CD14-positive monocyte (primary cell): ENCODE measurements around the gene IPO4. TPM values are rescaled to one million over a fixed set of nuclear protein-coding genes. Genes with fewer than 3 reads are reported as not detected.
A peak's percentile ranks its signal among the peaks of the same experiment; 100 is the strongest.

ENCODE experiments used
- DNase-seq, 3 donors: peaks; one replicate each; pipeline ENCODE4 v3.0.0-alpha.2; 2011 to 2022
- H2AFZ ChIP-seq: 2 replicates; pipeline ENCODE4 v1.6.0; 2012; ENCODE audit warnings: mild to moderate bottlenecking, low read depth, low read length, inconsistent platforms; ENCODE audit not compliant: insufficient read depth, poor library complexity, severe bottlenecking
- H3K27ac ChIP-seq, 2 donors: 1 replicate in 1 of 2; 2 replicates in 1 of 2; pipeline ENCODE4 v1.5.1; 2012 to 2013; ENCODE audit warnings: low read length in 2 of 2, control low read depth in 1 of 2, inconsistent platforms in 1 of 2, low read depth in 1 of 2, mild to moderate bottlenecking in 1 of 2
- H3K27me3 ChIP-seq, 2 donors: one replicate each; pipeline versions ENCODE4 v1.6.0 to v1.6.1; 2011 to 2013; ENCODE audit warnings: low read length in 2 of 2; ENCODE audit not compliant: control insufficient read depth in 2 of 2, insufficient read depth in 2 of 2
- H3K36me3 ChIP-seq, 2 donors: replicated peaks in 1 of 2; 1 replicate in 1 of 2; 2 replicates in 1 of 2; pipeline versions ENCODE4 v1.5.1 to v1.6.1; 2012 to 2013; ENCODE audit warnings: low read length in 2 of 2, control low read depth in 1 of 2, inconsistent platforms in 1 of 2, mild to moderate bottlenecking in 1 of 2; ENCODE audit not compliant: insufficient read depth in 2 of 2, control insufficient read depth in 1 of 2
- H3K4me1 ChIP-seq, 2 donors: 1 replicate in 1 of 2; 2 replicates in 1 of 2; pipeline versions ENCODE4 v1.5.1 to v1.6.1; 2012 to 2013; ENCODE audit warnings: low read length in 2 of 2, control low read depth in 1 of 2, inconsistent platforms in 1 of 2, mild to moderate bottlenecking in 1 of 2, moderate library complexity in 1 of 2; ENCODE audit not compliant: insufficient read depth in 2 of 2, control insufficient read depth in 1 of 2
- H3K4me2 ChIP-seq: replicated peaks from 2 replicates; pipeline ENCODE3; 2012; ENCODE audit warnings: low read length, moderate library complexity, mild to moderate bottlenecking; ENCODE audit not compliant: poor library complexity, severe bottlenecking; ENCODE audit errors: extremely low read depth
- H3K4me3 ChIP-seq, 3 experiments: fragments of 200-600 bp in 1 of 3; sonication (generic) in 1 of 3; replicated peaks in 1 of 3; 1 replicate in 2 of 3; 2 replicates in 1 of 3; pipeline ENCODE4 v1.5.1; 2011 to 2013; ENCODE audit warnings: low read length in 3 of 3, mild to moderate bottlenecking in 3 of 3, control low read depth in 2 of 3, low read depth in 2 of 3, inconsistent platforms in 1 of 3, moderate library complexity in 1 of 3
- H3K79me2 ChIP-seq: 2 replicates; pipeline ENCODE4 v1.6.0; 2012; ENCODE audit warnings: mild to moderate bottlenecking, control low read depth, inconsistent platforms, low read length, moderate library complexity; ENCODE audit not compliant: insufficient read depth
- H3K9ac ChIP-seq: 2 replicates; pipeline ENCODE4 v1.6.0; 2017; ENCODE audit warnings: low read length, mild to moderate bottlenecking; ENCODE audit not compliant: insufficient read depth, poor library complexity, severe bottlenecking
- H3K9me3 ChIP-seq, 2 donors: replicated peaks in 1 of 2; 1 replicate in 1 of 2; 2 replicates in 1 of 2; pipeline versions ENCODE4 v1.5.1 to v1.6.1; 2012 to 2013; ENCODE audit warnings: low read length in 2 of 2, control low read depth in 1 of 2; ENCODE audit not compliant: control insufficient read depth in 1 of 2, insufficient read depth in 1 of 2
- H4K20me1 ChIP-seq: 2 replicates; pipeline ENCODE4 v1.6.0; 2012; ENCODE audit warnings: mild to moderate bottlenecking, low read length, control low read depth, moderate library complexity; ENCODE audit not compliant: insufficient read depth
- H3K27ac Mint-ChIP-seq, 7 donors: one replicate each; pipeline ENCODE4 v1.8.0; 2020; ENCODE audit warnings: mild to moderate bottlenecking in 7 of 7, mixed read lengths in 7 of 7, moderate library complexity in 6 of 7, inconsistent platforms in 2 of 7
- H3K27me3 Mint-ChIP-seq, 3 donors: one replicate each; pipeline ENCODE4 v1.8.0; 2021 to 2022; ENCODE audit warnings: low read depth in 3 of 3, mild to moderate bottlenecking in 3 of 3, mixed read lengths in 3 of 3, moderate library complexity in 3 of 3, inconsistent platforms in 1 of 3
- H3K36me3 Mint-ChIP-seq, 2 donors: one replicate each; pipeline ENCODE4 v1.8.0; 2020; ENCODE audit warnings: mixed read lengths in 2 of 2, inconsistent platforms in 1 of 2, mild to moderate bottlenecking in 1 of 2
- H3K4me1 Mint-ChIP-seq: one replicate; pipeline ENCODE4 v1.8.0; 2020; ENCODE audit warnings: mild to moderate bottlenecking, mixed read lengths
- H3K4me3 Mint-ChIP-seq, 2 donors: one replicate each; pipeline ENCODE4 v1.8.0; 2020; ENCODE audit warnings: mild to moderate bottlenecking in 2 of 2, mixed read lengths in 2 of 2, moderate library complexity in 1 of 2
- H3K9me3 Mint-ChIP-seq, 7 donors: one replicate each; pipeline ENCODE4 v1.8.0; 2020 to 2022; ENCODE audit warnings: mixed read lengths in 7 of 7, mild to moderate bottlenecking in 6 of 7, moderate library complexity in 6 of 7, inconsistent platforms in 2 of 7
- WGBS: methylation state at CpG from one replicate; pipeline ENCODE4 v1.1.5; 2013; ENCODE audit warnings: missing lambda C conversion rate; ENCODE audit not compliant: insufficient coverage; 5-methylcytosine and 5-hydroxymethylcytosine counted together
- intact Hi-C, 2 donors: fragments of 100-400 bp; cut with micrococcal nuclease; formaldehyde crosslinking; loops; one replicate each; pipeline versions ENCODE4 v1.15.0 to v1.15.1; 2023
- polyA plus RNA-seq, 3 donors: library from polyadenylated mRNA; depleted of rRNA in 1 of 3; unstranded in 2 of 3; stranded (reverse) in 1 of 3; fragments of 300-500 nt in 2 of 3; fragments of >200 nt in 1 of 3; fragmentation: Illumina TruSeq in 2 of 3; gene quantifications; 1 replicate in 2 of 3; 2 replicates in 1 of 3; pipeline ENCODE4 v1.2.3, GENCODE V29; 2012 to 2021
- TF ChIP-seq, protein P1 (sequence below): fragments of 200-600 bp; IDR thresholded peaks from one replicate; pipeline ENCODE4 v1.8.0; 2022; ENCODE audit warnings: antibody characterized with exemption, mild to moderate bottlenecking

Gene IPO4
- polyA plus RNA-seq, 3 donors: 4.1 to 14.2 (median 4.3) TPM

DNA sequence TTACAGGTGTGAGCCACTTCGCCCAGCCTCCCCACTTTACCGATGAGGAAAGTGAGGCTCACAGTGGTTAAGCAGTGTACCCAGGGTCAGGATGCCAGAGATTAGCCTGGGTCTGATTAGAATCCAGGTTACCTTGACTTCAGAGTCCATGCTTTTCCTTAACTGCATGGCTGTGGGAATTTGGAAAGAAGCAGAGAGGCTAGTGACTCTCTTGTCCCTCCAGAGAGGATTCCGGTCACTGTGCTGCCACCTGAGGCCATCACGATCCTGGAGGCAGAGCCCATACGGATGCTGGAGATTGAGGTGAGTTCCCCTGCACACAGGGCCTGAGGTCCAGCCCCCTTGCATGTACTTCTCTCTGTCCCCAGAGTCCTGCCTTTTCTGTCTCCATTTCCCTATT lies 12.0 kb downstream of the IPO4 start:
- DNase-seq: no peak
- H3K36me3 ChIP-seq: peaks cover 62 to 80% of the 10 kb centered on the region in 2 donors
- H3K27ac Mint-ChIP-seq: peak overlapping the region in 1 of 7 donors; percentile 54

DNA sequence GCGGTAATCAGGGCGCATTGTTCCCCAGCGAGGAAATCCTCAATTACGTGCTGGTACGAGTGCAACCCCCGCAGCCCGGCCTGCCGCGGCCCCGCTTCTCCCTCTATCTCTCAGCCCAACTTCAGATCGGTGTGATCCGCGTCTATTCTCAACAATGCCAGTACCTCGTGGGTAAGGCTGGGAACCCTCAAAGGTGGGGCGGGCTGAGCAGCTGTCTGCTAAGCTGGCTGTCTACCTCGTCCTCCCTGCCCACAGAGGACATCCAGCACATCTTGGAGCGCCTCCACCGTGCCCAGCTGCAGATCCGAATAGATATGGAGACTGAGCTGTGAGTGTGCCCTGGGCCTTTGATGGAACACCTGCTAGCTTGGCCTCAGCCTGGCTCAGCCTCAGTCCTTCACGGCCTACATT lies 15.7 kb downstream of the IPO4 start:
- Histone ChIP-seq H3K4me1 (peaks cover 22 to 31% of the 10 kb centered on the region in 2 donors), H3K27me3 (no peaks in the 10 kb centered on the region), H3K27ac (no peak overlapping the region), H3K4me3 (peak overlapping the region in 1 of 3 experiments; percentile 68), H3K4me2 (no peak overlapping the region), H3K36me3 (peaks cover 36 to 62% of the 10 kb centered on the region in 2 donors), H3K9ac (no peak overlapping the region), H3K79me2 (no peaks in the 10 kb centered on the region), H3K9me3 (no peaks in the 10 kb centered on the region), H2AFZ (no peak overlapping the region), H4K20me1 (peaks cover 28% of the 10 kb centered on the region)
- H3K27ac Mint-ChIP-seq: peak overlapping the region in 1 of 7 donors; percentile 37
- peaks cover 0 to 2% (median 0%) of the 10 kb centered on the region in 7 donors for H3K9me3 Mint-ChIP-seq
- peaks cover 31% of the 10 kb centered on the region for H3K4me1 Mint-ChIP-seq
- TF ChIP-seq, protein P1, sequence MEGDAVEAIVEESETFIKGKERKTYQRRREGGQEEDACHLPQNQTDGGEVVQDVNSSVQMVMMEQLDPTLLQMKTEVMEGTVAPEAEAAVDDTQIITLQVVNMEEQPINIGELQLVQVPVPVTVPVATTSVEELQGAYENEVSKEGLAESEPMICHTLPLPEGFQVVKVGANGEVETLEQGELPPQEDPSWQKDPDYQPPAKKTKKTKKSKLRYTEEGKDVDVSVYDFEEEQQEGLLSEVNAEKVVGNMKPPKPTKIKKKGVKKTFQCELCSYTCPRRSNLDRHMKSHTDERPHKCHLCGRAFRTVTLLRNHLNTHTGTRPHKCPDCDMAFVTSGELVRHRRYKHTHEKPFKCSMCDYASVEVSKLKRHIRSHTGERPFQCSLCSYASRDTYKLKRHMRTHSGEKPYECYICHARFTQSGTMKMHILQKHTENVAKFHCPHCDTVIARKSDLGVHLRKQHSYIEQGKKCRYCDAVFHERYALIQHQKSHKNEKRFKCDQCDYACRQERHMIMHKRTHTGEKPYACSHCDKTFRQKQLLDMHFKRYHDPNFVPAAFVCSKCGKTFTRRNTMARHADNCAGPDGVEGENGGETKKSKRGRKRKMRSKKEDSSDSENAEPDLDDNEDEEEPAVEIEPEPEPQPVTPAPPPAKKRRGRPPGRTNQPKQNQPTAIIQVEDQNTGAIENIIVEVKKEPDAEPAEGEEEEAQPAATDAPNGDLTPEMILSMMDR: no peak
- 64% methylated on average over 15 of the region's 20 CpGs for WGBS
- H3K4me3 Mint-ChIP-seq: no peak overlapping the region
- intact Hi-C loops: no loop called here
- H3K27me3 Mint-ChIP-seq: peaks cover 10 to 19% (median 16%) of the 10 kb centered on the region in 3 donors
- no peak for DNase-seq
- peaks cover 62 to 79% of the 10 kb centered on the region in 2 donors for H3K36me3 Mint-ChIP-seq

More for the DNA sequence above, 12.0 kb downstream of the IPO4 start:
- Mint-ChIP-seq H3K9me3 (no peaks in the 10 kb centered on the region), H3K36me3 (peaks cover 75 to 88% of the 10 kb centered on the region in 2 donors), H3K4me3 (no peak overlapping the region), H3K4me1 (peaks cover 9% of the 10 kb centered on the region), H3K27me3 (peaks cover 4 to 7% (median 7%) of the 10 kb centered on the region in 3 donors)
- WGBS: 99% methylated on average over 5 of the region's 5 CpGs
- Histone ChIP-seq H3K4me3 (no peak overlapping the region), H3K4me1 (peaks cover 9 to 11% of the 10 kb centered on the region in 2 donors), H3K4me2 (no peak overlapping the region), H3K79me2 (no peaks in the 10 kb centered on the region), H3K27ac (no peak overlapping the region), H4K20me1 (peaks cover 17% of the 10 kb centered on the region), H2AFZ (no peak overlapping the region), H3K27me3 (no peaks in the 10 kb centered on the region), H3K9ac (no peak overlapping the region), H3K9me3 (no peaks in the 10 kb centered on the region)
- TF ChIP-seq, protein P1: no peak
- intact Hi-C loops: no loop called here
